ENCODE results near the gene SHFL.

The SHFL gene

GRCh38 chr19:10105509-10106099 lies 19.5 kb downstream of the SHFL start (continued):
- TF ChIP-seq ZNF398 (tag by site-specific recombination; IDR thresholded peaks at IDR 0.05) (peak; percentile 58), ZNF2 (tag by site-specific recombination; IDR thresholded peaks at IDR 0.05) (no peak), PATZ1 (tag by site-specific recombination; IDR thresholded peaks at IDR 0.05) (no peak), ZNF660 (tag by site-specific recombination; IDR thresholded peaks at IDR 0.05) (peak; percentile 86; the same call in 1 of the 2 replicates), RBAK (tag by site-specific recombination; IDR thresholded peaks at IDR 0.05) (0 out of 2 replicates have a peak, but pooled peaks have one; percentile 8), ZNF561 (tag by site-specific recombination; IDR thresholded peaks at IDR 0.05; ENCODE audit: borderline replicate concordance) (0 out of 2 replicates have a peak, but pooled peaks have one; percentile 49), REST (tag by site-specific recombination; IDR thresholded peaks at IDR 0.05) (0 out of 2 replicates have a peak, but pooled peaks have one; percentile 3), PRDM6 (tag by site-specific recombination; IDR thresholded peaks at IDR 0.05) (no peak)

GRCh38 chr19:10106100-10106936 lies 20.2 kb downstream of the SHFL start, which contains the start of gene PPAN:
Gene PPAN (plus strand): TSS chr19:10106362. CDS start chr19:10106395, 33 bp downstream.
- POLR2A ChIA-PET = interaction anchor here (0.6 to 2.1 kb wide), 6 partner anchors 9 to 406 kb away, joined by 3 to 26 read pairs (median 4); partner anchors contain the start of gene DNMT1
- peaks cover 14 to 43% of the 10 kb centered on the region in 2 experiments; a peak in 2 of 3 replicates for H3K36me3 ChIP-seq (ENCODE audit: control insufficient read depth in 2 of 2, insufficient read depth in 1 of 2, low read length in 2 of 2)
- CTCF ChIA-PET = interaction anchor here (0.6 to 1.2 kb wide), 4 partner anchors 63 to 153 kb away, joined by 3 to 4 read pairs (median 4); no protein-coding TSS in a partner anchor
- H3K27ac ChIP-seq (ENCODE audit: extremely low read depth, low read depth, low read length) = peak within 1 kb of the TSS; percentile 71; the same call in 1 of the 2 replicates
- H3K4me3 ChIP-seq (ENCODE audit: low read depth, low read length) = peak within 1 kb of the TSS; percentile 93
- H3K4me1 ChIP-seq (ENCODE audit: control insufficient read depth, insufficient read depth, low read length) = no peaks in the 10 kb centered on the region
- no peaks in the 10 kb centered on the region for H3K9me3 ChIP-seq (ENCODE audit: control insufficient read depth, insufficient read depth, low read depth, low read length)
- peak; percentile 46; the same call in 1 of the 2 replicates for TF ChIP-seq ZFHX2 (tag by site-specific recombination; conservative IDR thresholded peaks at IDR 0.05)
- TF ChIP-seq ZNF37A (tag by site-specific recombination; IDR thresholded peaks at IDR 0.05) = no peak
- TF ChIP-seq ZNF239 (tag by site-specific recombination; IDR thresholded peaks at IDR 0.05) = 0 out of 2 replicates have a peak, but pooled peaks have one; percentile 33
- peak; percentile 69; the same call in 1 of the 2 replicates for TF ChIP-seq SP7 (tag by site-specific recombination; IDR thresholded peaks at IDR 0.05)
- TF ChIP-seq YY1 (tag by site-specific recombination; IDR thresholded peaks at IDR 0.05) = peak; percentile 76
- TF ChIP-seq ZNF544 (tag by site-specific recombination; IDR thresholded peaks at IDR 0.05) = no peak
- peak; percentile 48; the same call in 1 of the 2 replicates for TF ChIP-seq ZNF501 (tag by site-specific recombination; IDR thresholded peaks at IDR 0.05)
- no peak for TF ChIP-seq ZNF221 (tag by site-specific recombination; IDR thresholded peaks at IDR 0.05; ENCODE audit: borderline replicate concordance)
- no peak for TF ChIP-seq ZEB2 (tag by site-specific recombination; IDR thresholded peaks at IDR 0.05)
- no peak for TF ChIP-seq ZNF785 (tag by site-specific recombination; IDR thresholded peaks at IDR 0.05)
- peak; percentile 76 for TF ChIP-seq ZNF600 (tag by site-specific recombination; IDR thresholded peaks at IDR 0.05)
- TF ChIP-seq KLF1 (tag by site-specific recombination; IDR thresholded peaks at IDR 0.05) = no peak
- peak; percentile 86 for TF ChIP-seq SP2 (tag by site-specific recombination; IDR thresholded peaks at IDR 0.05)
- TF ChIP-seq ZNF548 (tag by site-specific recombination; IDR thresholded peaks at IDR 0.05) = no peak
- peak; percentile 80; the same call in 1 of the 2 replicates for TF ChIP-seq ZNF76 (tag by site-specific recombination; IDR thresholded peaks at IDR 0.05; ENCODE audit: borderline replicate concordance, low read depth)
- TF ChIP-seq ZNF324 (tag by site-specific recombination; IDR thresholded peaks at IDR 0.05) = 0 out of 2 replicates have a peak, but pooled peaks have one; percentile 53
- TF ChIP-seq ZNF555 (tag by site-specific recombination; conservative IDR thresholded peaks at IDR 0.05) = no peak
- TF ChIP-seq ZXDB (tag by site-specific recombination; IDR thresholded peaks at IDR 0.05) = peak; percentile 86

Measured in HEK293 (cell line).